SKM-1 (cell line): ENCODE data around the gene SALL2.

Experiments used
- DNase-seq: peaks from one replicate; lab custom pipeline; 2025; ENCODE audit not compliant: unreplicated experiment; lab: John Stamatoyannopoulos, UW

Gene SALL2

DNA sequence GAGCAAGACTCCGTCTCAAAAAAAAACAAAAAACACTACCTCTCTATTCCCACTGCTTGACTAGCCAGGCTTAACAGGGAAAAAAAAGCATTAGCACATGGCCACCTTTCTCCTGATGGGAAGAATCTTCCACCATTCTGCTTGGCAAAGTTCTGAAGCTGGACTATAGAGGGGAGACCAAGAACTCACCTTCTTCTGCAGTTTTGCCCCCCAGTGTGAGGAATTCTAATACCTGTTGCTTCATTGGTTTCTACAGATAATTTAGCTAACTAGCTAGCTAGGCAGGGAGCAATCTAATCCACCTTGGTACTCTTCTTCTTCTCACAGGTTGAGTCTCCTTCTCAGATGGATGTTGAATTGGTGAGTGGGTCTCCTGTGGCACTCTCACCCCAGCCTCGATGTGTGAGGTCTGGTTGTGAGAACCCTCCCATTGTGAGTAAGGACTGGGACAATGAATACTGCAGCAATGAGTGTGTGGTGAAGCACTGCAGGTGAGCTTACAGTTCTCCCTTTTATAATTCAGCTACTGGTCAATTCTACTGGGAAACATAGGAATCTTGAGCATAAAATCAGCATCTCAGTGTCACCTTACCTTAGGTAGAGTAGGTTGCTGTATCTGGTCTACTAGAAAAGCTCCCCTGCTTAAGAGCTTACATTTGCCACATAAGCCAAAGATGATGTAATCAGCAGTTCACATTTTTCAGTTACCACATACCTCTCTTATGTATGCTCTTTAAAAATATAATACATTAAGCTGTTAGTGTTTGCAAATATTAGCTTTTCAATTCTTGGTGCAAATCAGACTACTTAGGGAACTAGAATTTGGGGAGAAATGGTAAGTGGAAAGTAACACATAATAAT lies 31.0 kb downstream of the SALL2 start:
- DNase-seq, result no peak

DNA sequence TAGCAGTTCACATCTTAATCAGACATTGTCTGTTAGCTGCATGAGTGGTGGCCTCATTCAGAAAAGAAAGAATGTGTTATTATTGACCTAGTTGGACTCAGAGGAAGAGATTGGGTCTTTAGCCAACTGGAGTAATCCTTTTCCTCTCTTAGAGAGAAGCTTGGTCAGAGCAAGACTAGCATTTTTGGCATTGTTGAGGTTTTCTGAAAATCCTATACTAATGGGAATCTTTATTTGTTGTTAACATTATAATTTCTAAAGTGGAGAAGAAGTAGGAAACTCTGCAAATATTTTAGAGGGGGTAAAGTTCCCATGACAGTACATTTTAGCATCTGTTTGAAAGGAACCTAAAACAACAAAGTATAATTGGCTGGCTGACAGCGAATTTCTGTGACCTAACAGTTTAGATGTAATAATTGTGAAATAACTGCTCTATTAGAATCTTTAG lies 39.5 kb downstream of the SALL2 start:
- DNase-seq, result no peak

GRCh38 chr14:21476925-21477681 lies 49.0 kb downstream of the SALL2 start, which contains the start of the genes RAB2B and TOX4:
Gene RAB2B (minus strand): TSS chr14:21476959. CDS start chr14:21476872, 87 bp downstream.
Gene TOX4 (plus strand): TSS chr14:21477195. CDS start chr14:21477279, 84 bp downstream.
- peak; percentile 88 for DNase-seq

- DNase-seq, result no peak
Observed at GRCh38 chr14:21476523-21476924, 49.6 kb downstream of the SALL2 start.

DNA sequence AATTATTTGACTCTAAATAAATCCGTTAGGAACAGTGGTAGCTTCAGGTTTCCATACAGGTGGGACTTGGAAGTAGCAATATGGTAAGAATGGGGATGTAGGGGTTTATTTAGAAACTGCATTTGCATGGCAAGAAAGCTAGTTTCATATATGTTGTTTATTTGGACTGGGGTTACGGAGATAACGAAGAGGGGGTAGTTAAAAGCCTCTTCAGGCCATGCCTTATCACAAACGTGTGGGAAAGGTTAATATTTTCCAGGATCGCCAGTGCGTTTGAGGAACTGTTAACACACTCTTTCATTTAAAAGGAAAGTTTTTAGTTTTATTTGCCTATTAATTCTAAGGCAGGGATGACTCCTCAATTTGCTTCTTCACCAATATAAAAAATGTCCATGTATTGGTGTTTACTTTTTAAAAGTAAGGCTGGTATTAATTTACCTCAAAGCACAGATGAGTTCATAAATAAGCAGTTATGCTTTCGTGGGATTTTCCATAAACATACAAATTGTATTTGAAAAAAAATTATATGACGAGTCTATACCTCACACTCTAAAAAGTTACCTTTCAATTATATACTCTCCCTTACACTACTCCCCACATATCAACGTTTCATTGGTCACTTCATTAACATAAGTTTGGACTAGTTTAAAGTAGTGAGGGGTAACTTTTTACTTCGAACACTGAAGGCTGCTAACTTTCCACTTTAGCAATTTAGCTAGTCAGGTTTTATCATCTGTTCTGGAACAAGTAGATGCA lies 50.2 kb downstream of the SALL2 start:
- DNase-seq, result no peak
